Type B pancreatic cell (in vitro differentiated cells): Measurements from ENCODE around the gene DTNBP1. TPM values are rescaled to one million over a fixed set of nuclear protein-coding genes. Genes with fewer than 3 reads are reported as not detected.
"Not testable (repeated sequence)": the region's sequence is repeated elsewhere in the genome, so short reads cannot be mapped to it uniquely, and the experiment has no call there.

Experiments used
- DNase-seq: peaks from one replicate; pipeline ENCODE4 v3.0.0; 2021; ENCODE audit warnings: mixed read lengths; ENCODE audit not compliant: unreplicated experiment; ENCODE audit errors: extremely low spot score
- H3K27ac Mint-ChIP-seq: 2 replicates; pipeline ENCODE4 v1.8.0; 2021; ENCODE audit warnings: mild to moderate bottlenecking, mixed read lengths
- H3K27me3 Mint-ChIP-seq: 2 replicates; pipeline ENCODE4 v1.8.0; 2021; ENCODE audit warnings: mixed read lengths
- H3K36me3 Mint-ChIP-seq: 2 replicates; pipeline ENCODE4 v1.8.0; 2021; ENCODE audit warnings: mixed read lengths
- H3K4me1 Mint-ChIP-seq: one replicate; pipeline ENCODE4 v1.8.0; 2021; ENCODE audit warnings: mixed read lengths; ENCODE audit not compliant: unreplicated experiment
- H3K4me3 Mint-ChIP-seq: 2 replicates; pipeline ENCODE4 v1.8.0; 2021; ENCODE audit warnings: mild to moderate bottlenecking, mixed read lengths
- H3K9me3 Mint-ChIP-seq: 2 replicates; pipeline ENCODE4 v1.8.0; 2021; ENCODE audit warnings: mixed read lengths
- total RNA-seq: library from RNA; stranded (reverse); gene quantifications from 2 replicates; pipeline ENCODE4 v1.2.1, GENCODE V29; 2021; ENCODE audit warnings: low replicate concordance
- TF ChIP-seq, protein P1 (sequence below): fragments of 200-600 bp; sonication (generic); conservative IDR thresholded peaks from 2 replicates; pipeline ENCODE4 v1.5.0; 2021; ENCODE audit warnings: antibody characterized with exemption, mild to moderate bottlenecking

DTNBP1 gene
- total RNA-seq, 1 donor from 2014 or later, result 11.6 TPM

GRCh38 chr6:15674690-15675386, 12.0 kb upstream of the DTNBP1 start:
- Mint-ChIP-seq H3K27ac (no peak overlapping the region), H3K27me3 (peaks cover 12% of the 10 kb centered on the region), H3K9me3 (peaks cover 5% of the 10 kb centered on the region), H3K4me1 (peaks cover 30% of the 10 kb centered on the region), H3K4me3 (no peak overlapping the region), H3K36me3 (no peaks in the 10 kb centered on the region)
- TF ChIP-seq, protein P1, sequence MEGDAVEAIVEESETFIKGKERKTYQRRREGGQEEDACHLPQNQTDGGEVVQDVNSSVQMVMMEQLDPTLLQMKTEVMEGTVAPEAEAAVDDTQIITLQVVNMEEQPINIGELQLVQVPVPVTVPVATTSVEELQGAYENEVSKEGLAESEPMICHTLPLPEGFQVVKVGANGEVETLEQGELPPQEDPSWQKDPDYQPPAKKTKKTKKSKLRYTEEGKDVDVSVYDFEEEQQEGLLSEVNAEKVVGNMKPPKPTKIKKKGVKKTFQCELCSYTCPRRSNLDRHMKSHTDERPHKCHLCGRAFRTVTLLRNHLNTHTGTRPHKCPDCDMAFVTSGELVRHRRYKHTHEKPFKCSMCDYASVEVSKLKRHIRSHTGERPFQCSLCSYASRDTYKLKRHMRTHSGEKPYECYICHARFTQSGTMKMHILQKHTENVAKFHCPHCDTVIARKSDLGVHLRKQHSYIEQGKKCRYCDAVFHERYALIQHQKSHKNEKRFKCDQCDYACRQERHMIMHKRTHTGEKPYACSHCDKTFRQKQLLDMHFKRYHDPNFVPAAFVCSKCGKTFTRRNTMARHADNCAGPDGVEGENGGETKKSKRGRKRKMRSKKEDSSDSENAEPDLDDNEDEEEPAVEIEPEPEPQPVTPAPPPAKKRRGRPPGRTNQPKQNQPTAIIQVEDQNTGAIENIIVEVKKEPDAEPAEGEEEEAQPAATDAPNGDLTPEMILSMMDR, result no peak
- no peak for DNase-seq

- no peak for DNase-seq
- H3K4me1 Mint-ChIP-seq, result peaks cover 30% of the 10 kb centered on the region
- H3K36me3 Mint-ChIP-seq, result no peaks in the 10 kb centered on the region
- H3K4me3 Mint-ChIP-seq, result no peak overlapping the region
- peaks cover 20% of the 10 kb centered on the region for H3K27me3 Mint-ChIP-seq
- TF ChIP-seq, protein P1, result no peak
- H3K27ac Mint-ChIP-seq, result no peak overlapping the region
- H3K9me3 Mint-ChIP-seq, result peaks cover 5% of the 10 kb centered on the region
Measured at GRCh38 chr6:15673666-15674065, 10.8 kb upstream of the DTNBP1 start.

- TF ChIP-seq, protein P1, result no peak
- H3K36me3 Mint-ChIP-seq, result no peaks in the 10 kb centered on the region
- no peak for DNase-seq
- no peak overlapping the region for H3K27ac Mint-ChIP-seq
- no peak overlapping the region for H3K4me3 Mint-ChIP-seq
- H3K27me3 Mint-ChIP-seq, result peaks cover 24% of the 10 kb centered on the region
- H3K4me1 Mint-ChIP-seq, result peaks cover 30% of the 10 kb centered on the region
- H3K9me3 Mint-ChIP-seq, result peaks cover 3% of the 10 kb centered on the region
Measured at GRCh38 chr6:15672818-15673217, 10.0 kb upstream of the DTNBP1 start.

DNA sequence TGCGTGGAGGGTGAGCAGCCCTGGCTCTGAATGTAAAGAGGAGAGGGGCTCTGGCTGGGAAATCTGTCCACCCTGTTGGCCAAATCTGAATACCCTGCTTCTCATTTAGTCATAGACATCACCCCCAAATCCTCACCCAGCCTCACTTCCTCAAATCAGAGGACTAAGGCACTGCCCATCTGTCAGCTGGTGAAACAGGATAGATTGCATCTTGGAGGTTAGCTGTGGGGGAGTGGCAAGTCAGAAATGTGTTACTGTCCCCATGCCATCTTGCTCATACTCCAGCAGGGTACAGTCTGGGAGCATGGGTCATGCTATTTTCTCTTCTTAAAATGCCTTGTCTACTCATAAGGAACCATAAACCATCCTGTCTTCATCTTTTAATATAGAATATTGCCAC, 9.5 kb upstream of the DTNBP1 start:
- Mint-ChIP-seq H3K4me3 (no peak overlapping the region), H3K9me3 (no peaks in the 10 kb centered on the region), H3K27ac (no peak overlapping the region), H3K36me3 (no peaks in the 10 kb centered on the region), H3K27me3 (peaks cover 26% of the 10 kb centered on the region), H3K4me1 (peaks cover 30% of the 10 kb centered on the region)
- no peak for DNase-seq
- TF ChIP-seq, protein P1, result no peak

- Mint-ChIP-seq H3K4me3 (no peak overlapping the region), H3K27me3 (peaks cover 30% of the 10 kb centered on the region), H3K9me3 (no peaks in the 10 kb centered on the region), H3K27ac (no peak overlapping the region), H3K36me3 (no peaks in the 10 kb centered on the region), H3K4me1 (peaks cover 14% of the 10 kb centered on the region)
- no peak for DNase-seq
- TF ChIP-seq, protein P1, result no peak
Measured at GRCh38 chr6:15668918-15669317, 6.1 kb upstream of the DTNBP1 start.

GRCh38 chr6:15666896-15667295, 4.1 kb upstream of the DTNBP1 start:
- H3K4me3 Mint-ChIP-seq, H3K4me1 Mint-ChIP-seq, DNase-seq, H3K36me3 Mint-ChIP-seq, H3K27ac Mint-ChIP-seq, H3K9me3 Mint-ChIP-seq: not testable (repeated sequence)
- peaks cover 36% of the 10 kb centered on the region for H3K27me3 Mint-ChIP-seq
